NOMO-1 (cell line): Measurements from ENCODE around the gene AHDC1.

Source experiments
- DNase-seq, 2 experiments: peaks; one replicate each; lab custom pipeline; 2025; ENCODE audit not compliant: unreplicated experiment in 2 of 2; lab: John Stamatoyannopoulos, UW

Gene AHDC1

DNA sequence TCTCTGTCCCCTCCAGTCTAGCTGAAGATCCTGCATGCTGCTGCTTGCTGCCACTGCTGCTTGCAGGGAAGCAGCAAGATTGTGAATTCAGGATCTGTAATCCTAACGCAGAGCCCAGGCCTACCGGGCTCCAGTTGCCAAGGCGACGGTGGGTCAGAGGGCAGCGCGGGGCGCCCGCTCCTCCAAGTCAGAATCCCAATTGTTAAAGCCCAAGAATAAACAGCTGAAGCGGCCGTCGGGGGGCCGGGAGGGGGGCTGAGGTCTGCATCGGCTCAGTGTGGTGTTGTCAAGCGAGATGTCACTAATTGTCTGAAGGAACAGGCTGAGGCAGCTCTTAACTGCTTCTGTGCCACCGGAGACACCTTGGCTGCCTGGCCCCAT lies 36.8 kb downstream of the AHDC1 start:
- DNase-seq, result no peak

DNA sequence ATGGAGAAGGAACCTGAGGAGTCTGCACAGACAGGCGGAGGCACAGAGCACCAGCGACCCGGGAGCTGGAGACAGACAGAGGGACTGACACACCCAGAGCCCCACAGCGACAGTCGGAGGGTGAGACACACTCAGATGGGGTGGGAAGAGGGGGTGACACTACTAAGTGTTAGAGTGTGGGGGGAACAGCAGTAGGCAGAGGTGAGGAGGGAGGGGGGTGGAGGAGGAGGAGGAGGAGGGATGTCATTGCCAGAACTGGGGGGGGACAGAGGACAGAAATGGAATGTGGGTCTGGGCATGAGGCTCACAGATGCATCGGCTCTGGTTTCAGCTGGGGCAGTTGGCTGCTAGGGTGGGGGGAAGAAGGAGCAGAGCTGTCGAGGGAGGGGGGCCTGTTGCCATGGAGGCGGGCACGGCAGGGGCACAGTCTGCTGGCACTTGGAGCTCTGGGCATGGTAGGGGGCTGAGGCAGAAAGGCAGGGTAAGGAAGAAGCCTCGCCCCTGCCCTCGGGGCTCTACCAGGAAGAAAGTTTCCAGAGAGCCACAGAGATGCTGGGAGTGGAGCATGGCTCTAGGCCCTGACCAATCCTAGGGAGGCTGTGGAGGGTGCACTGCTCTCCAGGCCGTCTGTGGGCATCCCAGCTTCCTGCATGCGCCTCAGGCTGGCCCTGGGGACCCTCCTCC lies 37.3 kb downstream of the AHDC1 start:
- DNase-seq, result no peak

DNA sequence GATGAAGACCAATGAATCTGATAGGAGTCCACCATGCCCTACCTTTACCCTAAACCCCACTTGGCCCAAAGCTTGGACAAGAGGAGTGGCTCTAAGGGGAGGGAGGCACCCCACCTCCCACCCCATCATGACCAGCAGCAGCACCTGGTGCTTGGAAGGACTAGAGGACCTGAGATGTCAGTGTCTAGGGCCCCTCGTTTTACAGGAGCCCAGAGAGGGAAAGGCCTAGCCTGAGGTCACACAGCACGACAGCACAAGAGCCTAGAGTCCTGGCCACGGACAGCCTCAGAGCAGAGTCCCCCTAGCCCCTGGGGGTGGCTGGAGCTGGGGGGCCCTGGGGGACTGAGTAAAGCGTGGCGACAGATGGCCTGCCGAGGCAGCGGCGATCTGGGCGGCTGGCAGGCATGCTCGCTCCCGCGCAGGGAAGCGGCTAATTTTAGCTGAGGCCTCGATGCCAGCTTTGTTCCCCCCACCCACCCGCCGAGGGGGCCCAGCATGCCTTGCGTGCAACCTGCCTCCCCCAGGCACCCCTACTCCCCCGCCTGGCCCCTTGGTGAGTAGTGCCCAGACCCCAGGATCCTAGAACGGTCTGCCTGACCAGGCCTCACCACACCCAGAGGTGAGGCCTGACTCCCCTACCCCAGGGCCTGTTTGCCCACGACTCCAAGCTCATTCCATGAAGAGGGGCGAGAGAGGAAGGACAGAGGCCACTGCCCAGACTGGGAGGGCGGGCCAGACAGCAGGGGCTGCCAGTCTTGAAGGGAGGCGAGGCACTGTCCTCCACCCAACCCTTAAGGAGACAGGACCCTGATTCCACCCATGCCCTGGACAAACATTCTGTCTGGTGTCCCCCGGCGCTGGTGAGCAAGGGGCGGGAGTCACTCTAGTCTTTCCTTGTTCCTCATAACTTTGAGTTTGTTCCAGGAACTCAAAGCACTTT lies 39.0 kb downstream of the AHDC1 start:
- no peak for DNase-seq

DNA sequence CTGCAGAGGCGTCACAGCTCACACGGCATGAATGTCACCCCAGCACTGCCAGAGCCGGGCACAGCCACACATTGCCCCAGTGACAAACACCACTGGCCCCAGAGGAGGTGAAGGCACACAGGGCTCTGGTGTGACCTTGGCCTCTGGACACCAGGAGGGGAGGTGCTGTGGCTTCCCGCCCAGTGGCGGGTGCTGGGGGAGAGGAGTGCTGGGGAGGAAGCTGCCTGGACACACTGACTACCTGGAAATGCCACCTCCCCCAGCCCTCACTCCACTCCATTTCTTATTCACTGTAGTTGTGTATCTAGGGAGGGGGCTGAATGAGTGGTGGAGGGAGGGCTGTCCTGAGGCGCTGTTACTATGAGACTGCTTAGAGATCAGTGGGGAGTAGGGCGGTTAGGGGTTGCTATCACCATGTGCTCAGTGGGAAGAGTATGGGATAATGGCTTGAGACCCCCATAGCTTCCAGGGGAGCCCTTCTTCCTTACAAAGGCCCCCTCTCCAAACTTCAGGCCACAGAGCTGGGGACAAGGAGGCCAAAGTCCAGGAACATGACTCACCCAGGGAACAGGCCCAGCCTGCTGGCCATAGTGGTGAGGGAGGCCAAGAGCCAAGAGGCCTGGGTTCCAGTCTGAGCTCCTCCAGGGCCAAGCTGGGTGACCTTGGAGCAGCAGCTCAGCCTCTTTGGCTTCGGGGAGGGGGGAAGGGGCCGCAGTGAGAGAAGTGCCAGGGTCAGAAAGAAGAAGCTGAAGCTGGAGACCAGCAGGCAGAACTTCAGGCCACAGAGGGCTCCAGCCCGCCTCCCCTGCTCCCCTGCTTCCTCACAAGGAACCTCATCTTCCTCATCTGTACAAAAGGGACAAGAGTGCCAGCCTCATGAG lies 40.1 kb downstream of the AHDC1 start:
- peak; percentile 14 to 40 for DNase-seq

DNA sequence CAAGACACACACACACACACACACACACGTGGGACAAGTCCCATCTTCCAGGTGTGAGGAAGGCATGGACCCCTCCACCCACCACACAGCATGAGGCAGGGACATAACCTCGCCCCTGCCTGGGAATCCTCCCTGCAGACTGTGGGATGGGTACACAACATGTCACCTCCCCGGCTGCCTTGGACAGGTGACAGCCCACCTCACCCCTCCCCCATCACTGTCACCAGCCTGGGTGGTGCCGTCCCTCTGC lies 40.7 kb downstream of the AHDC1 start:
- DNase-seq, result no peak

DNA sequence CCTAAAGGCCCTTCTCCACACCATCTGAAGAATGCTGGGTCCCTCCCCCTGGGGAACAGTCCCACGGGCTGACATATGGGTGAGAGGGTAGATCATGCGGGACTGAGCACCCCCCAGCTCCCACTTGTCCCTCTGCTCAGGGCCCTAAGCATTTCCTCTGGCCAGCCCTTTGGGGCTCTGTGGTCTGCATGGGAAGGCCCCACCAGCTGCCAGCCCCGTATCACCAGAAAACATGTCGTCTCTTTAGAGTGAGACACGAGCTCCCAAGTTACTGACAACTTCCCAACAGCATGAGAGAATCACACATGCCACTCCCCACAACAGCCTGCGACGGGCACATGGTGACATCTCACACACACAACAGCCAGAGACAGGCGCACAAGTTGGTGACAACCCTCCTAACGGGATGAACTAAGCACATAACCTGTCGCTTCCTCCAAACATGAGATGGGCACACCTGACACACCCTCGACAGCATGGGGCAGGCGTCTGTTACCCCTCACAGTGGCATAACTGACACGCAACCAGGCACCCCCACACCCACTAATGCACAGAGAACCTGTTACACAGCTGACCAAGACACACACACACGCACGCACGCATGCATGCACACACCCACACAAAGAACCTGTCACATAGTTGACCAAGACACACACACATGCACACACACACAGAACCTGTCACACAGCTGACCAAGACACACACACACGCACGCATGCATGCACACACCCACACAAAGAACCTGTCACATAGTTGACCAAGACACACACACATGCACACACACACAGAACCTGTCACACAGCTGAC lies 41.2 kb downstream of the AHDC1 start:
- DNase-seq, result no peak

DNA sequence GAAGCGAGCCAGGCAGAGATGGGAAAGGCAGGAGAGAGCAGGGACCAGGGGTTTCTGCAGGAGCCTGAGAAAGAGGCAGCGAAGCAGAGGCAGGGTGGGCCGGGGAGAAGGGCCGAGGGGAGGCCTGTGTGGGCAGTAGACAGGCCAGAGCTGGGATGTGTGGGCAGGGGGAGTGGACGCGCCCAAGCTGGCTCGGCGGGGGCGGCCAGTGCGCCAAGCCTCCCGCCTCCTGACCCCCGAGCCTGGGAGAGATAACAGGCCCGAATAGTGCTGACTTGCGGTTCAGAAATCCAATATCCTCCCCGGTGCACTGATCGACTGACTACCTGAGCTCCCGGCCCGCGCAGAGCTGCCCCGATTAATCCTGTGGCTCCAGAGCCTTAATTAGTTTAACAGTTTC lies 41.9 kb downstream of the AHDC1 start:
- DNase-seq, result no peak

DNA sequence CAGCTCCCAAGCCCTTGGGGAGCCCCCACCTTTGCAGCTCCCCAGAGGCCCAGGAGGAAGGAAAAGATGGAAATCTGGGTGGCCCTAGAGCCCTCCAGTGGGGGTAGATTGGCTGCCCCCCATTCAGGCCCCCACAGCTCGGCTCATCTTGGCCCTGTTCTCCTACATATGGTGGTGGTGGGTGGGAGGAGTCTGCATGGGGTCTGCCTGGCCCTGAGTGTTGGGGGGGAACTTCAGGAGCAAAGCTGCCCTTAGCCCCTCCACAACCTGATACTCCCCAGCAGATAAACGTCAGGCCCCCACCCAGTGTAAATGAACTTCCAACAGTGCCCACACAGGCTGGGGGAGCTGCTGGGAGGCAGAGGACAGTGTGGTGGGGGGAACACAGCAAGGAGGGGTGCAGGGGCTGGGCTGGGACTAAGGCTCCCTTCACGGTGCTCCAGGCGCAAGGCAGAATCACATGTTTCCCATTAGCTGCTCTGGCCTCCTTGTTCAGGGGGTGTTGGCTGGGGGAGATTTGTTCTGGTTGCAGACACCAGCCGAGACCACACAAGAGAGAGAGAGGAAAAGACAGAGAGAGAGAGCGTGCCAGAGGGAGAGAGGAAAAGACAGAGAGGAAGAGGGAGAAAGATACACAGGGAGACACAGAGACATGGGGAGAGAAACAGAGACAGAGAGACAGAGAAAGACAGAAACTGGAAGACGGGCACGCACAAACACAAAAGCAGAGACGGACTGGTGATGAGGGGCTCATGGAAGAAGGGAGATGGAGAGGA lies 42.6 kb downstream of the AHDC1 start:
- no peak for DNase-seq

DNA sequence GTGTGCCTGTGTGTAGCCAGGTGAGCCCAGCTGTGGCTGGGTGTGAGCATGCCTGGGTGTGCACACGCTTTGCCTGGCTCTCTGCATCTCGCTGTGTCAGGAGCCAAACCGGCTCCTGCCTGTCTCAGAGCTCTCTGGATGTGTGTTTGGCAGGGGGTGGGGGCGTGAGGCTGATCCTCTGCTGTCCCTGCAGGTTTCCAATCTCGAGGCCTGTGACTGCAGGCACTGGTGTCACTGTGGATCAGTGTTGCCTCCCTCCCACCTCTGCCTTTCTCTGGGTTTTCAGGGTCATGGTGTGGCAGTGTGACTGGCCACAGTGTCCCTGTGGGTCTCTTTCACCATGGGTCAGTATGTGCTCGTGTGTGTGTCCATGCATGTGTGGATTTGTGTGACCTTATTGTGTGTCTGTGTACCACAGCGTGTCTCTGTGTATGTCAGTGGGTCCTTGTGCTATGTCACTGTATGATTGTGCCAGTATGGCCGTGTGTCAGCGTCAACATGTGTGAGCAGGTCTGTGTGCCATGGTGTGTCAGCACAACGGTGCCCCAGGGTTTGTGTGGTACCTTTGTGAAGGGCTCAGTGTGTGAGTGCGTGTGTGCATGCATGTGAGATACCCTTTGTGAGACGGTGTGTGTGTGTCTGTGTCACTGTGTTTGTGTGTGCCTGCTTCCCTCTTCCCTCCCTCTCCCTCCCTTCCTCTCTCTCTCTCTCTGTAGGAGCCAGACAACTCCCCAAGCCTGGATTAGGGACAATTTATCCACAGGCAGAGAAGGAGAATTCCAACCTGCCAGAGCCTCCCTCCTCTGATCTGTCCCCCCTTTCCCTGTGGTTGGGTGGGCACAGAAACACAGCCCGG lies 43.4 kb downstream of the AHDC1 start:
- DNase-seq, result no peak

DNA sequence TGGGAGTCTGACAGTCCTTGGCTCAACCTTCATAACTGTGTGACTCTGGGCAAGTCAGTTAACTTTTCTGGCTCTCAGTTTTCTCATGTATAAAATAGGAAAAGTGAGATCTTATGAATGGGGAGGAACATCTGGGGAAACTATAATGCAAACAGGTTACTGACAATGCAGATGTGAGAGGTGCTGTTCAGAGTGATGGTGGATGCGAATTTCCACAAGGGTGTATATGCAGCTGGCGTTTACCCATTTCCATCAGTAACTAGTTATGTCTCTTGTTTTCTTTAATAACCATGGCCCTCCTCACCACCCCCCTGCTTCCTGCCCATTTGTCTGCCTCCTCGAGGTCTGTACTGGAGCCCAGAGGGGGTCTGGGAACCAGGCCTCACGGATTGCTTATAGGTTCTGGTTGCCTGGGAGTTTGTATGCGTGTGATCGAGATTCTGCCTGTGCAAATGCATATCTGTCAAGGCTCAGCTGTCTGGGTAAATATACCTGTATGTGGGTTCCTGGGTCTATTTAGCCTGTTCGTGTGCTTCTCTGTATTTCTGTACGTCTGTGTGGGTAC lies 44.4 kb downstream of the AHDC1 start:
- no peak for DNase-seq

DNA sequence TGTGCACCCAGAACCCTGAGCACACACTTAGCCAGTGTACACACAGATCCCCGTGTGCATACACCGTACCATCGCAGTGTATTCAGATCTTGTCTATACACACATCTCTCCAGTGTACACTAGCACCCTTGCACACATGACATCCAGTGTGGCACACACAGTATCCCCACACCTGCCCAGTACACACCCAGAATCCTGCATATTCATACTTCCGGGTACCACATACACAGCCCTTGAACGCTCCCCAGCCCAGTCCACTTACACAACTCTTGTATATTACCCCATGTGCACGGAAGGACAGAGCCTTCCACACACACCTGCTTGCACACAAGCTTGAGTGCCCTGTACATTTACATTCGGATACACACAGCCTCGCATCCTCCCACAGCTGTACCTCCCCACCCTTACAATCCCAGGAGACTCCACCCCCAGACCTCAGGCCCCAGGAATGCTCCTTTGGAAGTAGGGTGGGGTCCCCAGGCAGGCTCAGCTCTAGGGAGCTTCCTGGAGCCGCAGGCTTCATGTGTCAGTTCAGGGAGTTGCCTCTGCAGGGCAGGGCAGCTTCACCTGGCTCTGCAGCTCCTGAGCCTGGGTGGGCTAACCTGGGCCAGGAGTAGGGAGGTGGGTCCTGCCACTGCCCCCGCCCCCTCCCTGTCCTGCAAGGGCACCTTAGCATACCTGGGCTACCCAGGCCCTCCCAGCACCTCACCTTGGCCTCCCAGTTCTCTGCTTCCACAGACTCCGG lies 46.2 kb downstream of the AHDC1 start:
- DNase-seq, result no peak

DNA sequence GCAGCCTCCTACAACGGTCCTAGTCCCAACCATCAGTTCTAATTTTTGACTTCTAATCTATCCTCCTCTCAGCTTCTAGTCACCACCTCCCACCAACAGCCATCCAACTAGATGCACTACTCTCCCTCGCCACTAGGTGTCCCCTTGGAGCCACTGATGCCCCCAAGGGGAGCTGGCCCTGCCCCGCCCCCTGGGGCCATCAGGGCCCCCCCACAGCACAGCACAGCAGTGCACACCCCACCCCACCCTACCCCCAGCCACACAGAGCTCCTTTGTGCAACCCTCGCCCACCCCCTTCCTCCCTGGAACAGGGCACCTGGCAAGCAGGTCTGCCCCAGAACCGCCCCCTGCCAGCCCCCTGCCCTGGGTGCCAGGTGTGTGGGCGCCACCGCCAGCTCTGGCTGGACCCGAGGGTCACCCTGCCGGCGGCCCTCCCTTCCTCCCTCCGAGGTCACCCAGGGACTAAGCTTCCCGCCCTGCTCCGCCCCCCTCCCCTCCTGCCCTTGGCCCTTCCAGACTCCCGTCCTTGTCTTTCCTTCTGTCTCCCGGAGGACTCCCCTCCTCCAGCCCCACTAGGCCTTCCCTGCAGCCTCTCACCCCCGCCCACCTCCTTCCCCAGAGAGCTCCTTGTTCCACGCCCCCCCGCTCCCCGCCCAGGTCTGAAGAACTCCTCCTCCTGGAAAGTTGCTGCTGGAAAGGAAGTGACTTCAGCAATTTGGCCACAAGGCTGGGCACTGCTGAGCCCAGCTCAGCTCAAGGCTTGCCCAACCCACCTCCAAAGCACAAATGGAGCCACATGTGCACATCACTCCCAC lies 47.0 kb downstream of the AHDC1 start:
- DNase-seq, result peak; percentile 74 to 83

DNA sequence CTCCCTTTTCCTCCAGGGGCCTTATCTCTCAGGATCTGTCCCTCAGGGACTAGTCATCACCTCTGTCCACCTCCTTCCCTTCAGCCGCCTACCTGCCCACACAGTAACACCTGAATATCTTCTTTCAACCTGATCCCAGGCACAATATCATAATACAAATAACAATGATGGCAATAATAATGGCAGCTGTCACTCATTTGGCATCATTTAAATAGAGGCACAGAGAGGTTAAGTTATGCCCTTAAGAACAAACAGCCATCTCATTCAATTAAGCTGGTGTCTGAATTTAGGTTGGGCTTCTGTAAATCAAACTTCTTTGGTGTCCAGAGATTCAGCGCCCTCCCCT lies 47.5 kb downstream of the AHDC1 start:
- no peak for DNase-seq

DNA sequence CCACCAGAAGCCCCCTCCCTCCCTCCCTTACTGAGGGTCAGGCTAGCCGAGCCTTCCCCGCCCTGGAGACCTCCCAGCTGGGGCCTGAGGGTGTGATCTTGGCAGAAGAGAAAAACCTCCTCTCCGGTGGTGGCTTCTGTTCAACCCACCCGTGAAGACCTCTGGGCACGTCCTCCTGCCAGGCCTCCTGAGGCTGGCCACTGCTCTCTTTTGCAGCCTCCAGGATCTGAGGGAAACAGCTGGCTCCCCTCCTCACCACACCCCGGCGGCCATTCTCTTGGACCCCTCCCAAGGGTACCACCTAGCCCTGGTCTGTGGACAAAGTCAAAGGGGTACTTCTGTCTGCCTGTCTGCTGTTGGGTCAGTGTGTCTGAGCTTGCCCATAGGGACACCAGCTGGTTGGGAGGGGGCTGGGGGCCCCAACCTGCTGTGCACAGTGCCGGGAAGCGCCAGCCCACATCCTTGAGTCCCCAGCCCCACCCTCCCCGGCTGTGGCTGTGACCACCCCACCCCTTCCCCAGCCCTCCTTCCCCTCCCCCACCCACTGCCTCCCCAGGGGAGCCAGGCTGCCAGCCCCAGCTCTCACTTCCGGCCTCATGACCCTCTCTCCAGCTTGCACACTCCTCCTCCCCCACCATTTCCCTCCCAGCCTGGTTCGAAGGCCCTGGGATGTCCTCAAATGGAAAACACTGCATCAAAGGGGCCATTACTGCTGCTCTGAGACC lies 48.1 kb downstream of the AHDC1 start:
- no peak for DNase-seq

DNA sequence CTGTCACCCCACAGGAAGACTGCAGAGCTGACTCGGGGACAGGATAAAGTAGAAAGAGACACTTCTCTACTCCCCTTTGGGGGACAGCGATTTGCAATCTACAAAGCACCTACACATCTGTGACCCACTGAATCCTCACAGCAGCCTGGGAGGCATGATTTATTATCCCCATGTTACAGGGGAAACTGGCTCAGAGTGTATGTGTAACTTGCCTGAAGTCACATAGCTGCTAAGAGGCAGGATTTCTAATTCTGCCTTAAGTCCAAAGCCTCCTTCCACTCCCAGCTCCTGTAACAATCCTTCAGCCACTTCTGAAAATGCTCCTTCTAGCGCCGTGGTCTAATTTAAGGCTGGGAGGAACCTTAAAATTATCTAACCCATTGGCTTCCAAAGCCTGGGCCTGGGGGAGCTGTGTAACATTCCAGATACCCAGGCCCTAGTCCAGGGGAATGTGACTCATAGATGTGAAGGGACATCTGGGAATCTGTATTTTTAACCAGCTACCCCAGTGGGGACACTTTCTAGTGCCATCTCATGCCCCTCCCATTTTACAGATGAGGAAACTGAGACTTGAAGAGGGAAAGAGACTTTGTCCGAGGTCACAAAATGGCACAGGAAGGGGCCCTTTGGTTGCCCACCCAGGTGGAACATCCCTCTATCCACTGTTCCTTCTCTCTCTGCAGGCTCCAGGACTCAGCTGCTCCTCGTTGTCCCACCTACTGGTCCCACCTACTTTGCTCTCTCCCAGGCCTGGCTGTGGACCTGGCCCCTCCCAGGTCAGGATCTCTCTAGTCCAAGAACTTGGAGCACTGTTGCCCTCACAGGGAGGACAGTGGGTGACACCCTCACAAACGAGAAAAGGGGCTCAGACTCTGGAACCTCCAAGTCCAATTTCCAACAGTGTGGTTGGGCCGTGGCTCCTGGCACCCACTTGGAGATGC lies 48.9 kb downstream of the AHDC1 start:
- no peak for DNase-seq

DNA sequence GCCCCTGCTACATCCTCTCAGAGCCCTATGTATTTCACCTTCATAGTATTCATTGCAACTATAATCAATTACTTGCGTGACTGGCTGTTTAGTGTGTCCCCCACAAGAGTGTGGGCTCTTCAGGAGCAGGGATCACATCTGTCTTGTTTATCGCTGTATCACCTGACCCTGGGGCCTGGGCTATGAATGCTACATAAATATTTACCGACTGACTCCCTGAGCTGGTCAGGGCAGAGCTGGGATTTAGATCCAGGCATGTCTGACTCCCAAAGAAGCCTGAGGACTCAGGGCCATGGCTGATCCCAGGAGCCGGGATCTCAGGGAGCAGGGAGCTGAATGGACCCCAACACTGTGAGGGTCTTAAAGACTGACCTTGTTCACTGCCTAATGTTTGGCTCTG lies 49.7 kb downstream of the AHDC1 start:
- DNase-seq, result no peak
